IMR-90 (cell line): Measurements from ENCODE around the gene SEC14L1.

Experiments
- BHLHE40 ChIP-seq: fragments of 150-350 bp; IDR thresholded peaks from 2 replicates; pipeline ENCODE4 v1.6.1; 2016; ENCODE audit warnings: mild to moderate bottlenecking, low read depth, low read length
- CEBPB ChIP-seq: IDR thresholded peaks from 2 replicates; pipeline ENCODE4 v1.6.1; 2012; ENCODE audit warnings: low read depth, low read length, improper control_type of control experiment
- CHD1 ChIP-seq: IDR thresholded peaks from 2 replicates; pipeline ENCODE4 v1.6.1; 2012; ENCODE audit warnings: low read depth, low read length, improper control_type of control experiment
- FOS ChIP-seq: fragments of 150-350 bp; IDR thresholded peaks from 2 replicates; pipeline ENCODE4 v1.6.1; 2016; ENCODE audit warnings: low read depth, low read length
- MAFK ChIP-seq: IDR thresholded peaks from 2 replicates; pipeline ENCODE4 v1.6.1; 2012; ENCODE audit warnings: low read depth, low read length, improper control_type of control experiment
- POLR2A ChIP-seq: IDR thresholded peaks from 2 replicates; pipeline ENCODE4 v1.6.1; 2012; ENCODE audit warnings: mild to moderate bottlenecking, low read depth, low read length
- RAD21 ChIP-seq: IDR thresholded peaks from 2 replicates; pipeline ENCODE4 v1.6.1; 2012; ENCODE audit warnings: low read length, improper control_type of control experiment
- RCOR1 ChIP-seq: IDR thresholded peaks from 2 replicates; pipeline ENCODE4 v1.6.1; 2012; ENCODE audit warnings: mild to moderate bottlenecking, low read length, improper control_type of control experiment; ENCODE audit not compliant: insufficient replicate concordance
- RFX5 ChIP-seq: IDR thresholded peaks from 2 replicates; pipeline ENCODE4 v1.8.0; 2012; ENCODE audit warnings: low read depth, mild to moderate bottlenecking, low read length, moderate library complexity
- SMC3 ChIP-seq: fragments of 150-350 bp; IDR thresholded peaks from 2 replicates; pipeline ENCODE4 v1.6.1; 2016; ENCODE audit warnings: low read depth, mild to moderate bottlenecking, antibody characterized with exemption, low read length, moderate library complexity
- TF ChIP-seq, protein P1 (sequence below): conservative IDR thresholded peaks from 2 replicates; pipeline ENCODE4 v1.5.1; 2012; ENCODE audit warnings: mild to moderate bottlenecking, low read depth, low read length, improper control_type of control experiment
- TF ChIP-seq, protein P2 (sequence below): fragments of 150-350 bp; IDR thresholded peaks from 2 replicates; pipeline ENCODE4 v1.6.1; 2016; ENCODE audit warnings: low read depth, mild to moderate bottlenecking, low read length, moderate library complexity, borderline replicate concordance

GRCh38 chr17:77131904-77132303, 8.9 kb upstream of the SEC14L1 start:
- TF ChIP-seq POLR2A (no peak), SMC3 (no peak), BHLHE40 (no peak), CHD1 (no peak), CEBPB (no peak), RAD21 (no peak), RCOR1 (no peak), RFX5 (no peak), MAFK (no peak), FOS (no peak)
- TF ChIP-seq, protein P1, sequence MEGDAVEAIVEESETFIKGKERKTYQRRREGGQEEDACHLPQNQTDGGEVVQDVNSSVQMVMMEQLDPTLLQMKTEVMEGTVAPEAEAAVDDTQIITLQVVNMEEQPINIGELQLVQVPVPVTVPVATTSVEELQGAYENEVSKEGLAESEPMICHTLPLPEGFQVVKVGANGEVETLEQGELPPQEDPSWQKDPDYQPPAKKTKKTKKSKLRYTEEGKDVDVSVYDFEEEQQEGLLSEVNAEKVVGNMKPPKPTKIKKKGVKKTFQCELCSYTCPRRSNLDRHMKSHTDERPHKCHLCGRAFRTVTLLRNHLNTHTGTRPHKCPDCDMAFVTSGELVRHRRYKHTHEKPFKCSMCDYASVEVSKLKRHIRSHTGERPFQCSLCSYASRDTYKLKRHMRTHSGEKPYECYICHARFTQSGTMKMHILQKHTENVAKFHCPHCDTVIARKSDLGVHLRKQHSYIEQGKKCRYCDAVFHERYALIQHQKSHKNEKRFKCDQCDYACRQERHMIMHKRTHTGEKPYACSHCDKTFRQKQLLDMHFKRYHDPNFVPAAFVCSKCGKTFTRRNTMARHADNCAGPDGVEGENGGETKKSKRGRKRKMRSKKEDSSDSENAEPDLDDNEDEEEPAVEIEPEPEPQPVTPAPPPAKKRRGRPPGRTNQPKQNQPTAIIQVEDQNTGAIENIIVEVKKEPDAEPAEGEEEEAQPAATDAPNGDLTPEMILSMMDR, result no peak
- TF ChIP-seq, protein P2, sequence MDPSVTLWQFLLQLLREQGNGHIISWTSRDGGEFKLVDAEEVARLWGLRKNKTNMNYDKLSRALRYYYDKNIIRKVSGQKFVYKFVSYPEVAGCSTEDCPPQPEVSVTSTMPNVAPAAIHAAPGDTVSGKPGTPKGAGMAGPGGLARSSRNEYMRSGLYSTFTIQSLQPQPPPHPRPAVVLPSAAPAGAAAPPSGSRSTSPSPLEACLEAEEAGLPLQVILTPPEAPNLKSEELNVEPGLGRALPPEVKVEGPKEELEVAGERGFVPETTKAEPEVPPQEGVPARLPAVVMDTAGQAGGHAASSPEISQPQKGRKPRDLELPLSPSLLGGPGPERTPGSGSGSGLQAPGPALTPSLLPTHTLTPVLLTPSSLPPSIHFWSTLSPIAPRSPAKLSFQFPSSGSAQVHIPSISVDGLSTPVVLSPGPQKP, result no peak
